SK-N-SH (cell line): ENCODE measurements around the gene ZNF296.
"Not testable (repeated sequence)": the region's sequence is repeated elsewhere in the genome, so short reads cannot be mapped to it uniquely, and the experiment has no call there.

Experiments used
- EP300 ChIP-seq, 2 experiments: IDR thresholded peaks; 2 replicates each; pipeline versions ENCODE4 v1.4.0 to v1.6.1; 2012; ENCODE audit warnings: borderline replicate concordance in 1 of 2, low read depth in 1 of 2, low read length in 1 of 2
- EZH2phosphoT487 ChIP-seq: fragments of 200-600 bp; sonication (generic); IDR thresholded peaks from 2 replicates; pipeline ENCODE4 v1.6.1; 2017; ENCODE audit warnings: low read depth, mixed run types, mild to moderate bottlenecking, antibody characterized with exemption, moderate library complexity, borderline replicate concordance
- GABPA ChIP-seq: IDR thresholded peaks from 2 replicates; pipeline ENCODE4 v1.4.0; 2012; ENCODE audit warnings: low read depth, mild to moderate bottlenecking
- IRF3 ChIP-seq: fragments of 150-350 bp; IDR thresholded peaks from 2 replicates; pipeline ENCODE4 v1.6.1; 2016; ENCODE audit warnings: mild to moderate bottlenecking, low read depth, low read length
- JUND ChIP-seq: IDR thresholded peaks from 2 replicates; pipeline ENCODE4 v1.4.0; 2012
- NRF1 ChIP-seq: IDR thresholded peaks from 2 replicates; pipeline ENCODE4 v1.6.1; 2012; ENCODE audit warnings: low read depth, mild to moderate bottlenecking, low read length
- POLR2AphosphoS5 ChIP-seq: IDR thresholded peaks from 2 replicates; pipeline ENCODE4 v1.6.1; 2012; ENCODE audit warnings: low read depth, low read length
- RAD21 ChIP-seq: IDR thresholded peaks from 2 replicates; pipeline ENCODE4 v1.6.1; 2012; ENCODE audit warnings: mild to moderate bottlenecking, low read length
- SIN3A ChIP-seq: IDR thresholded peaks from 2 replicates; pipeline ENCODE4 v1.6.1; 2012; ENCODE audit warnings: low read depth, mild to moderate bottlenecking, low read length, moderate library complexity, borderline replicate concordance
- TF ChIP-seq, protein P1 (sequence below): fragments of 200-600 bp; sonication (generic); IDR thresholded peaks from 2 replicates; pipeline ENCODE4 v1.6.1; 2017; ENCODE audit warnings: antibody characterized with exemption, mild to moderate bottlenecking, moderate library complexity
- TF ChIP-seq, protein P2 (sequence below): IDR thresholded peaks from 2 replicates; pipeline ENCODE4 v1.6.1; 2012; ENCODE audit warnings: mild to moderate bottlenecking, low read depth, low read length, moderate library complexity

- TF ChIP-seq EP300 (IDR thresholded peaks at IDR 0.05; ENCODE audit: borderline replicate concordance in 1 of 2, low read depth in 1 of 2, low read length in 1 of 2); RAD21; NRF1; POLR2AphosphoS5; SIN3A; GABPA; IRF3; JUND; EZH2phosphoT487: not testable (repeated sequence)
- TF ChIP-seq, protein P1, sequence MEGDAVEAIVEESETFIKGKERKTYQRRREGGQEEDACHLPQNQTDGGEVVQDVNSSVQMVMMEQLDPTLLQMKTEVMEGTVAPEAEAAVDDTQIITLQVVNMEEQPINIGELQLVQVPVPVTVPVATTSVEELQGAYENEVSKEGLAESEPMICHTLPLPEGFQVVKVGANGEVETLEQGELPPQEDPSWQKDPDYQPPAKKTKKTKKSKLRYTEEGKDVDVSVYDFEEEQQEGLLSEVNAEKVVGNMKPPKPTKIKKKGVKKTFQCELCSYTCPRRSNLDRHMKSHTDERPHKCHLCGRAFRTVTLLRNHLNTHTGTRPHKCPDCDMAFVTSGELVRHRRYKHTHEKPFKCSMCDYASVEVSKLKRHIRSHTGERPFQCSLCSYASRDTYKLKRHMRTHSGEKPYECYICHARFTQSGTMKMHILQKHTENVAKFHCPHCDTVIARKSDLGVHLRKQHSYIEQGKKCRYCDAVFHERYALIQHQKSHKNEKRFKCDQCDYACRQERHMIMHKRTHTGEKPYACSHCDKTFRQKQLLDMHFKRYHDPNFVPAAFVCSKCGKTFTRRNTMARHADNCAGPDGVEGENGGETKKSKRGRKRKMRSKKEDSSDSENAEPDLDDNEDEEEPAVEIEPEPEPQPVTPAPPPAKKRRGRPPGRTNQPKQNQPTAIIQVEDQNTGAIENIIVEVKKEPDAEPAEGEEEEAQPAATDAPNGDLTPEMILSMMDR, result not testable (repeated sequence)
- TF ChIP-seq, protein P2, sequence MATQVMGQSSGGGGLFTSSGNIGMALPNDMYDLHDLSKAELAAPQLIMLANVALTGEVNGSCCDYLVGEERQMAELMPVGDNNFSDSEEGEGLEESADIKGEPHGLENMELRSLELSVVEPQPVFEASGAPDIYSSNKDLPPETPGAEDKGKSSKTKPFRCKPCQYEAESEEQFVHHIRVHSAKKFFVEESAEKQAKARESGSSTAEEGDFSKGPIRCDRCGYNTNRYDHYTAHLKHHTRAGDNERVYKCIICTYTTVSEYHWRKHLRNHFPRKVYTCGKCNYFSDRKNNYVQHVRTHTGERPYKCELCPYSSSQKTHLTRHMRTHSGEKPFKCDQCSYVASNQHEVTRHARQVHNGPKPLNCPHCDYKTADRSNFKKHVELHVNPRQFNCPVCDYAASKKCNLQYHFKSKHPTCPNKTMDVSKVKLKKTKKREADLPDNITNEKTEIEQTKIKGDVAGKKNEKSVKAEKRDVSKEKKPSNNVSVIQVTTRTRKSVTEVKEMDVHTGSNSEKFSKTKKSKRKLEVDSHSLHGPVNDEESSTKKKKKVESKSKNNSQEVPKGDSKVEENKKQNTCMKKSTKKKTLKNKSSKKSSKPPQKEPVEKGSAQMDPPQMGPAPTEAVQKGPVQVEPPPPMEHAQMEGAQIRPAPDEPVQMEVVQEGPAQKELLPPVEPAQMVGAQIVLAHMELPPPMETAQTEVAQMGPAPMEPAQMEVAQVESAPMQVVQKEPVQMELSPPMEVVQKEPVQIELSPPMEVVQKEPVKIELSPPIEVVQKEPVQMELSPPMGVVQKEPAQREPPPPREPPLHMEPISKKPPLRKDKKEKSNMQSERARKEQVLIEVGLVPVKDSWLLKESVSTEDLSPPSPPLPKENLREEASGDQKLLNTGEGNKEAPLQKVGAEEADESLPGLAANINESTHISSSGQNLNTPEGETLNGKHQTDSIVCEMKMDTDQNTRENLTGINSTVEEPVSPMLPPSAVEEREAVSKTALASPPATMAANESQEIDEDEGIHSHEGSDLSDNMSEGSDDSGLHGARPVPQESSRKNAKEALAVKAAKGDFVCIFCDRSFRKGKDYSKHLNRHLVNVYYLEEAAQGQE, result not testable (repeated sequence)
These were observed 30.1 kb upstream of the ZNF296 start for GRCh38 chr19:45106363-45106762.
